ENCODE measurements around the gene ROBO1.

ROBO1 gene

GRCh38 chr3:78660957-78661356, 1106.8 kb downstream of the ROBO1 start:
- DNase-seq = no peak

- DNase-seq = no peak
These were observed 1108.3 kb downstream of the ROBO1 start for GRCh38 chr3:78659386-78659987.

GRCh38 chr3:78647726-78648125, 1120.1 kb downstream of the ROBO1 start:
- DNase-seq = no peak

GRCh38 chr3:78645628-78646310, 1122.0 kb downstream of the ROBO1 start:
- DNase-seq = no peak

- no peak for DNase-seq
These were observed 1123.0 kb downstream of the ROBO1 start for GRCh38 chr3:78644847-78645246.

- DNase-seq = no peak
These were observed 1125.4 kb downstream of the ROBO1 start for GRCh38 chr3:78642226-78643035.

- no peak for DNase-seq
These were observed 1126.1 kb downstream of the ROBO1 start for GRCh38 chr3:78641703-78642102.

GRCh38 chr3:78634316-78634715, 1133.5 kb downstream of the ROBO1 start:
- DNase-seq = no peak

GRCh38 chr3:78633626-78634025, 1134.2 kb downstream of the ROBO1 start:
- DNase-seq = no peak

- DNase-seq = no peak
These were observed 1134.8 kb downstream of the ROBO1 start for GRCh38 chr3:78632925-78633553.

GRCh38 chr3:78629544-78629943, 1138.3 kb downstream of the ROBO1 start:
- DNase-seq = no peak

- DNase-seq = no peak
These were observed 1146.6 kb downstream of the ROBO1 start for GRCh38 chr3:78621061-78621716.

GRCh38 chr3:78614486-78614885, 1153.3 kb downstream of the ROBO1 start:
- DNase-seq = no peak

- DNase-seq = no peak
These were observed 1154.3 kb downstream of the ROBO1 start for GRCh38 chr3:78613421-78613879.

GRCh38 chr3:78611278-78611677, 1156.5 kb downstream of the ROBO1 start:
- no peak for DNase-seq

GRCh38 chr3:78610462-78611125, 1157.2 kb downstream of the ROBO1 start:
- DNase-seq = no peak

GRCh38 chr3:78606756-78607155, 1161.0 kb downstream of the ROBO1 start:
- no peak for DNase-seq

GRCh38 chr3:78605178-78605577, 1162.6 kb downstream of the ROBO1 start:
- DNase-seq = no peak

GRCh38 chr3:78604341-78604740, 1163.5 kb downstream of the ROBO1 start:
- DNase-seq = no peak

- DNase-seq = no peak
These were observed 1166.5 kb downstream of the ROBO1 start for GRCh38 chr3:78601249-78601648.

GRCh38 chr3:78589778-78590177, 1178.0 kb downstream of the ROBO1 start:
- no peak for DNase-seq

- DNase-seq = no peak
These were observed 1178.7 kb downstream of the ROBO1 start for GRCh38 chr3:78588906-78589621.

Data from activated CD4-positive, alpha-beta T cell treated with anti-CD3 and anti-CD28 coated beads, Interleukin-2, amount 50 U/mL, for 4 hours (primary cell).